ENCODE measurements around the gene GRIP2.

Gene GRIP2

DNA sequence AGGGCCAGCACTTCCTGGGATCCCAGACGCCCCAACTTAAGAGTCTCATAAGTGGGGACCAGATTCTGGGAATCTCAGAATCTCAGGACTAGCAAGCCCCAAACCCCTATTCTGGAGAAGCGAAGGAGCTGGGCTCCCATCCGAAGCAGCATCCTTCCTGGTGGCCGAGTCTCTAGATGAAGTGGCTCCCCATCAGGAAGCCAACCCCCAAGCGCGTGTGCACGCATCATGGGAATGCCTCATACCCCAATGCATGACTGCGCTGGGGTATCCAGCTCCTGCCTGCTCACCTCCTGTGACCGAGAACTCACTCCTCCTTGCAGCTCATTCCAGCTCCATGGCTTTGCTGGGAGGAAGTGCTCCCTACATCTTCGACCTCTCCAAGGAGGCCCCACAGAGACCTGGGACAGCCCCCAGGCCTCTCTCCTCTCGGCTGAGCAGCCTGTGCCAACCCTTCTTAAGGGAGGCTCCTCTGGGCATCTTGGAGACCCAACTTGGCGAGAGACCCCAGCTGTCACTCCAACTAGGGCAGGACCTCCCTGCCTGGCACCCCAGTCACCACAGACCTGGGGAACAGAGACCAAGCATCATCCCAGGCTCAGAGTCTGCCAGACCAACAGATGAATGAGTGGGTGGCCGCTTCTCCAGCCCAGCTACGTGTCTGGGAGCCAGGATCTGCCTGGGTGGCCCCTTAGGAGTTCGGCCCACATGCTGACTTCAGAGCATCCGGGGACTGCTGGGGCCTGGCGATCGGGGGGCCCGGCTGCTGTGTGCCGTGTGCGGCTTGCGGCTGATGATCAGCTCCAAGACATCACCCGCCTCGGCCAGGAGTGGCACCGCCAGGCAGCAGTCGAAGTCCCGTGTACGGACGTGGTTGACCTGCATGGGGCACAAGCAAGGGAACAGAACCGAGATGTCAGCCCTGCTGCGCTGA lies 46.9 kb downstream of the GRIP2 start:
- Histone ChIP-seq H4K20me1 (ENCODE audit: insufficient read depth, low read length) (no peaks in the 10 kb centered on the region), H3K27ac (ENCODE audit: low read length) (no peak overlapping the region)

DNA sequence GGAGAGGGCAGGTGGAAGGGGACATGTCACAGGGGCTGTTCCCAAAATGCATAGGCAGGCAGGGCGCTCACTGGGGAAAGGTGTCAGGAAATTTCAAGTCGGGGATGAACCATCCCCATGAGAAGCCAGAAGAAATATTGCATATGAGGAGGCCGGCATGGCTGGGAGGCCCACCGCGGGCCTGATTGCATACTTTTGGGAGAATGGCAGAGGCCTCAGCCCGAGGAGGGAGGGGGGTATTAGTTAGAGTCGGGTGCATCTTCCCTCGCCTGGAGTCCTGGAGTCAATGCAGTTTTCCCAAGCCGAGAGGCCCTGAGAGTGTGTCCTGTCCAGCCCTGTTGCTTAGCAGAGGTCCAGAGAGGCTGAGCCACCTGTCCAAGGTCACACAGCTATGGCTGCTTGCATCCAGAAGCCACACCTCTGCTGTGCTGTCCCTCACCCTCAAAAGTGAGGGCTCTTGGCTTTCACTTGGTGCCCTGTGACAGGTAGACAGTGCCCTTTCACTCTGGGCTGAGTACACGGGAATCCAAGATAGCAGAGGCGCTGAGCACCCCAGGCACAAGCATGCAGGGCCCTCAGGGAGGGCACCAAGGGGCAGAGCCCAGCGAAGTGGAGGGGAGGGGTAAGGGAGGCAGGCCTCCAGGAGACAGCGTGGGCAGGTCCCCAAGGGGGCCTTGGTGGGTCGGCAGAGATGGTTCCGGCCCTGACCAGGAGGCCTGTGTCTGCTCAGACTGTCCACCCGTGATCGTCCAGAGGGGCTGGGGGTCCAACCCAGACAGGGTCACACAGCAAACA lies 48.5 kb downstream of the GRIP2 start:
- Histone ChIP-seq H2AFZ (ENCODE audit: low read length) (no peak overlapping the region), H3K9me2 (replicated peaks; ENCODE audit: insufficient read depth, low read length) (no peaks in the 10 kb centered on the region), H4K20me1 (ENCODE audit: insufficient read depth, low read length) (no peaks in the 10 kb centered on the region), H3K27ac (ENCODE audit: low read length) (no peak overlapping the region), H3F3A (ENCODE audit: insufficient read depth, low read length) (no peaks in the 10 kb centered on the region), H3K4me3 (ENCODE audit: low read length) (no peak overlapping the region), H3K27me3 (replicated peaks; ENCODE audit: insufficient read depth, low read length) (no peaks in the 10 kb centered on the region), H3K4me2 (ENCODE audit: low read depth, low read length) (no peak overlapping the region), H3K9ac (ENCODE audit: low read length) (no peak overlapping the region), H3K9me3 (replicated peaks; ENCODE audit: insufficient read depth, low read length) (no peaks in the 10 kb centered on the region), H3K4me1 (ENCODE audit: low read length) (peaks cover 7% of the 10 kb centered on the region), H3K79me2 (ENCODE audit: low read length) (no peaks in the 10 kb centered on the region), H3K36me3 (replicated peaks; ENCODE audit: insufficient read depth, low read length) (no peaks in the 10 kb centered on the region)
- no peak for TF ChIP-seq EZH2 (optimal IDR thresholded peaks at IDR 0.05; ENCODE audit: low read depth, low read length)
- no peak for TF ChIP-seq EZH2phosphoT487 (IDR thresholded peaks at IDR 0.05; ENCODE audit: low read length)
- TF ChIP-seq CTCF (IDR thresholded peaks at IDR 0.05; ENCODE audit: low read length) = no peak
- no peak for DNase-seq

More for the DNA sequence above, 46.9 kb downstream of the GRIP2 start:
- H3K9ac ChIP-seq (ENCODE audit: low read length) = no peak overlapping the region
- H3K79me2 ChIP-seq (ENCODE audit: low read length) = no peaks in the 10 kb centered on the region
- no peaks in the 10 kb centered on the region for H3K36me3 ChIP-seq (replicated peaks; ENCODE audit: insufficient read depth, low read length)
- H2AFZ ChIP-seq (ENCODE audit: low read length) = no peak overlapping the region
- no peak for TF ChIP-seq EZH2 (optimal IDR thresholded peaks at IDR 0.05; ENCODE audit: low read depth, low read length)
- no peak for TF ChIP-seq CTCF (IDR thresholded peaks at IDR 0.05; ENCODE audit: low read length)
- no peak for TF ChIP-seq EZH2phosphoT487 (IDR thresholded peaks at IDR 0.05; ENCODE audit: low read length)
- H3K9me3 ChIP-seq (replicated peaks; ENCODE audit: insufficient read depth, low read length) = no peaks in the 10 kb centered on the region
- DNase-seq = no peak
- H3K4me3 ChIP-seq (ENCODE audit: low read length) = no peak overlapping the region
- no peak overlapping the region for H3K4me2 ChIP-seq (ENCODE audit: low read depth, low read length)
- no peaks in the 10 kb centered on the region for H3K27me3 ChIP-seq (replicated peaks; ENCODE audit: insufficient read depth, low read length)
- H3K9me2 ChIP-seq (replicated peaks; ENCODE audit: insufficient read depth, low read length) = no peaks in the 10 kb centered on the region
- H3K4me1 ChIP-seq (ENCODE audit: low read length) = no peaks in the 10 kb centered on the region
- H3F3A ChIP-seq (ENCODE audit: insufficient read depth, low read length) = no peaks in the 10 kb centered on the region

- no peaks in the 10 kb centered on the region for H4K20me1 ChIP-seq (ENCODE audit: insufficient read depth, low read length)
- TF ChIP-seq EZH2phosphoT487 (IDR thresholded peaks at IDR 0.05; ENCODE audit: low read length) (no peak), CTCF (IDR thresholded peaks at IDR 0.05; ENCODE audit: low read length) (no peak), EZH2 (optimal IDR thresholded peaks at IDR 0.05; ENCODE audit: low read depth, low read length) (no peak)
- no peak overlapping the region for H3K4me3 ChIP-seq (ENCODE audit: low read length)
- no peak overlapping the region for H3K4me2 ChIP-seq (ENCODE audit: low read depth, low read length)
- no peaks in the 10 kb centered on the region for H3K9me2 ChIP-seq (replicated peaks; ENCODE audit: insufficient read depth, low read length)
- H3K27me3 ChIP-seq (replicated peaks; ENCODE audit: insufficient read depth, low read length) = no peaks in the 10 kb centered on the region
- H3K9ac ChIP-seq (ENCODE audit: low read length) = no peak overlapping the region
- no peak overlapping the region for H2AFZ ChIP-seq (ENCODE audit: low read length)
- no peaks in the 10 kb centered on the region for H3K9me3 ChIP-seq (replicated peaks; ENCODE audit: insufficient read depth, low read length)
- peaks cover 13% of the 10 kb centered on the region for H3K4me1 ChIP-seq (ENCODE audit: low read length)
- H3K36me3 ChIP-seq (replicated peaks; ENCODE audit: insufficient read depth, low read length) = no peaks in the 10 kb centered on the region
- no peaks in the 10 kb centered on the region for H3K79me2 ChIP-seq (ENCODE audit: low read length)
- no peak overlapping the region for H3K27ac ChIP-seq (ENCODE audit: low read length)
- no peaks in the 10 kb centered on the region for H3F3A ChIP-seq (ENCODE audit: insufficient read depth, low read length)
- no peak for DNase-seq
These were observed 49.3 kb downstream of the GRIP2 start for GRCh38 chr3:14490831-14491230.
